ENCODE results near the gene FBXO34.

- TF ChIP-seq, protein P1, sequence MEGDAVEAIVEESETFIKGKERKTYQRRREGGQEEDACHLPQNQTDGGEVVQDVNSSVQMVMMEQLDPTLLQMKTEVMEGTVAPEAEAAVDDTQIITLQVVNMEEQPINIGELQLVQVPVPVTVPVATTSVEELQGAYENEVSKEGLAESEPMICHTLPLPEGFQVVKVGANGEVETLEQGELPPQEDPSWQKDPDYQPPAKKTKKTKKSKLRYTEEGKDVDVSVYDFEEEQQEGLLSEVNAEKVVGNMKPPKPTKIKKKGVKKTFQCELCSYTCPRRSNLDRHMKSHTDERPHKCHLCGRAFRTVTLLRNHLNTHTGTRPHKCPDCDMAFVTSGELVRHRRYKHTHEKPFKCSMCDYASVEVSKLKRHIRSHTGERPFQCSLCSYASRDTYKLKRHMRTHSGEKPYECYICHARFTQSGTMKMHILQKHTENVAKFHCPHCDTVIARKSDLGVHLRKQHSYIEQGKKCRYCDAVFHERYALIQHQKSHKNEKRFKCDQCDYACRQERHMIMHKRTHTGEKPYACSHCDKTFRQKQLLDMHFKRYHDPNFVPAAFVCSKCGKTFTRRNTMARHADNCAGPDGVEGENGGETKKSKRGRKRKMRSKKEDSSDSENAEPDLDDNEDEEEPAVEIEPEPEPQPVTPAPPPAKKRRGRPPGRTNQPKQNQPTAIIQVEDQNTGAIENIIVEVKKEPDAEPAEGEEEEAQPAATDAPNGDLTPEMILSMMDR (IDR thresholded peaks at IDR 0.05 in 4 of 5, conservative IDR thresholded peaks at IDR 0.05 in 1 of 5) = no peak
- TF ChIP-seq POLR2A (IDR thresholded peaks at IDR 0.05) = no peak
These were observed 20.4 kb downstream of the FBXO34 start for GRCh38 chr14:55291480-55292081.
